Measurements from ENCODE around the gene ZC3H18. TPM values are rescaled to one million over a fixed set of nuclear protein-coding genes. Genes with fewer than 3 reads are reported as not detected.

ZC3H18 gene
- total and polyA plus RNA-seq, 10 of the 15 experiments (the other 5 are each of a cell fraction or from before 2014, with no cell fraction given) = 1.0 to 58.3 (median 22.4) TPM

- no peak overlapping the region; the same call in 1 of the 2 replicates for H3K4me2 ChIP-seq (ENCODE audit: control insufficient read depth, insufficient read depth)
- no peaks in the 10 kb centered on the region; the same call in 2 of the 3 replicates for H3K9me3 ChIP-seq (replicated peaks; ENCODE audit: control insufficient read depth, insufficient read depth, low read length)
- H3K4me3 ChIP-seq = no peak overlapping the region
- peaks cover 31% of the 10 kb centered on the region for H3K4me1 ChIP-seq (ENCODE audit: control insufficient read depth, insufficient read depth, low read length)
- peaks cover 0 to 10% of the 10 kb centered on the region in 2 experiments; a peak in 2 of 4 replicates for H3K36me3 ChIP-seq (ENCODE audit: control insufficient read depth in 2 of 2, insufficient read depth in 2 of 2, low read length in 1 of 2)
- no peaks in the 10 kb centered on the region for H3K79me2 ChIP-seq (ENCODE audit: control insufficient read depth, insufficient read depth, low read length)
- no peak overlapping the region for H3K9ac ChIP-seq (ENCODE audit: control insufficient read depth, insufficient read depth, low read length)
- TF ChIP-seq NFYA (IDR thresholded peaks at IDR 0.05; ENCODE audit: borderline replicate concordance, low read depth, low read length) = no peak
- TF ChIP-seq BMI1 (IDR thresholded peaks at IDR 0.05; ENCODE audit: borderline replicate concordance) = no peak
- TF ChIP-seq RAD21 (IDR thresholded peaks at IDR 0.05; ENCODE audit: insufficient read depth, low read depth, low read length) = no peak
- no peak for TF ChIP-seq E2F8 (IDR thresholded peaks at IDR 0.05; ENCODE audit: low read depth, partially characterized antibody)
- TF ChIP-seq POLR2AphosphoS2 (IDR thresholded peaks at IDR 0.05; ENCODE audit: low read depth, low read length) = no peak
- no peak for TF ChIP-seq E2F4 (IDR thresholded peaks at IDR 0.05; ENCODE audit: low read depth, low read length)
- no peak for TF ChIP-seq NFYB (IDR thresholded peaks at IDR 0.05; ENCODE audit: insufficient read depth, low read depth, low read length)
- TF ChIP-seq CREB1 (IDR thresholded peaks at IDR 0.05; ENCODE audit: low read depth) = no peak
- no peak for TF ChIP-seq MYC (IDR thresholded peaks at IDR 0.05; ENCODE audit: insufficient read depth, insufficient read length, insufficient replicate concordance, low read length, severe bottlenecking)
- no peak for TF ChIP-seq NRF1 (conservative IDR thresholded peaks at IDR 0.05; ENCODE audit: low read depth, low read length)
- no peak for TF ChIP-seq GABPA (IDR thresholded peaks at IDR 0.05; ENCODE audit: low read depth)
- no peak for TF ChIP-seq YY1 (IDR thresholded peaks at IDR 0.05; ENCODE audit: low read depth, low read length)
- TF ChIP-seq BACH1 (IDR thresholded peaks at IDR 0.05; ENCODE audit: borderline replicate concordance) = no peak
- no peak for TF ChIP-seq RAD51 (IDR thresholded peaks at IDR 0.05)
- no peak for DNase-seq (ENCODE audit: low read depth, low spot score)
- no peak overlapping the region for H3K27ac ChIP-seq (ENCODE audit: control insufficient read depth, insufficient read depth)
- in situ Hi-C loops (cut with MboI) = no loop called here
- intact Hi-C loops (cut with micrococcal nuclease; ENCODE audit: unreplicated experiment) = no loop called here
- no peaks in the 10 kb centered on the region; the same call in 1 of the 2 replicates for H4K20me1 ChIP-seq (ENCODE audit: control insufficient read depth, insufficient read depth)
- WGBS (ENCODE audit: insufficient coverage, insufficient replicate concordance, low lambda C conversion rate, missing lambda C conversion rate) = 57% methylated on average over 17 of the region's 17 CpGs
- H3K27me3 ChIP-seq (replicated peaks in 1 of 2; ENCODE audit: control insufficient read depth in 2 of 2, insufficient read depth in 2 of 2, low read length in 1 of 2) = peaks cover 13 to 18% of the 10 kb centered on the region in 2 experiments
- H2AFZ ChIP-seq (ENCODE audit: control insufficient read depth, low read depth, low read length) = no peak overlapping the region
- ChIA-PET CTCF (no interaction called here), SMC1A (ENCODE audit: uncharacterized antibody, unreplicated experiment) (interaction anchor here (0.8 to 1.1 kb wide), 2 partner anchors 25 to 44 kb away, joined by 3 to 4 read pairs; no protein-coding TSS in a partner anchor), POLR2A (interaction anchor here (1.3 kb wide), 1 partner anchor 14 kb away, joined by 4 read pairs; no protein-coding TSS in a partner anchor), RAD21 (ENCODE audit: unreplicated experiment) (interaction anchor here (1.2 kb wide), 1 partner anchor 44 kb away, joined by 4 read pairs; no protein-coding TSS in a partner anchor)
- no peak for FAIRE-seq
- BruUV-seq (replicated peaks) = no TSS peak
- no peak for ATAC-seq
Measured at GRCh38 chr16:88635671-88636319, 65.6 kb downstream of the ZC3H18 start.

All from GM12878 (cell line).